ENCODE results near the gene ARHGAP4.

Gene ARHGAP4

GRCh38 chrX:153877571-153878261 is 48.3 kb downstream of the ARHGAP4 start:
- DNase-seq: no peak

GRCh38 chrX:153876112-153876491 is 50.0 kb downstream of the ARHGAP4 start:
- no peak for DNase-seq

- DNase-seq: no peak
Observed at GRCh38 chrX:153875391-153876111, 50.5 kb downstream of the ARHGAP4 start.

- DNase-seq: no peak
Observed at GRCh38 chrX:153874366-153875125, 51.5 kb downstream of the ARHGAP4 start.

- DNase-seq: no peak
Observed at GRCh38 chrX:153874085-153874365, 52.0 kb downstream of the ARHGAP4 start.

GRCh38 chrX:153873282-153874084 is 52.6 kb downstream of the ARHGAP4 start:
- no peak for DNase-seq

- no peak for DNase-seq
Observed at GRCh38 chrX:153871946-153872878, 53.9 kb downstream of the ARHGAP4 start.

- DNase-seq: no peak
Observed at GRCh38 chrX:153871451-153871850, 54.6 kb downstream of the ARHGAP4 start.

GRCh38 chrX:153870791-153871360 is 55.2 kb downstream of the ARHGAP4 start:
- no peak for DNase-seq

GRCh38 chrX:153870288-153870690 is 55.8 kb downstream of the ARHGAP4 start:
- no peak for DNase-seq

- no peak for DNase-seq
Observed at GRCh38 chrX:153869473-153870287, 56.4 kb downstream of the ARHGAP4 start.

- no peak for DNase-seq
Observed at GRCh38 chrX:153868576-153869472, 57.2 kb downstream of the ARHGAP4 start.

GRCh38 chrX:153867671-153868070 is 58.4 kb downstream of the ARHGAP4 start:
- DNase-seq: no peak

- DNase-seq: no peak
Observed at GRCh38 chrX:153867139-153867538, 58.9 kb downstream of the ARHGAP4 start.

GRCh38 chrX:153866302-153867019 is 59.6 kb downstream of the ARHGAP4 start:
- no peak for DNase-seq

GRCh38 chrX:153865685-153866084 is 60.4 kb downstream of the ARHGAP4 start:
- no peak for DNase-seq

- no peak for DNase-seq
Observed at GRCh38 chrX:153865321-153865580, 60.8 kb downstream of the ARHGAP4 start.

GRCh38 chrX:153864561-153865320 is 61.3 kb downstream of the ARHGAP4 start:
- no peak for DNase-seq

GRCh38 chrX:153864101-153864500 is 62.0 kb downstream of the ARHGAP4 start:
- no peak for DNase-seq
